Endothelial cell of umbilical vein (primary cell): ENCODE results near the gene SS18L1. TPM values are rescaled to one million over a fixed set of nuclear protein-coding genes. Genes with fewer than 3 reads are reported as not detected.

ENCODE experiments used
- BruUV-seq: library from RNA; stranded (reverse); fragments of 400-500 nt; replicated peaks from 2 replicates; lab custom pipeline; 2021; lab: Mats Ljungman, UMichigan
- CTCF ChIA-PET: fragments of 300-600, 350-600 bp; sonication (Branson Sonifier 250); formaldehyde crosslinking; loops from one replicate; lab custom pipeline; 2021; ENCODE audit warnings: antibody characterized with exemption, inconsistent platforms; lab: Charles Lee
- POLR2A ChIA-PET: fragments of 300-600, 350-600 bp; sonication (Branson Sonifier 250); formaldehyde crosslinking; loops from one replicate; lab custom pipeline; 2021; ENCODE audit warnings: antibody characterized with exemption, inconsistent platforms; lab: Charles Lee
- DNase-seq: peaks from one replicate; pipeline ENCODE4 v3.0.0-alpha.2; 2011; ENCODE audit warnings: low read depth, low spot score
- FAIRE-seq: peaks from 2 replicates; lab custom pipeline; 2011; peaks lifted over from hg19 to GRCh38; lab: Jason Lieb, UNC
- H2AFZ ChIP-seq: 2 replicates; pipeline ENCODE4 v1.6.0; 2012; ENCODE audit warnings: low read depth, low read length, control low read depth, inconsistent platforms
- H3K27ac ChIP-seq: 2 replicates; pipeline ENCODE4 v1.5.1; 2011; ENCODE audit warnings: low read depth, mild to moderate bottlenecking, control low read depth, low read length, moderate library complexity; ENCODE audit not compliant: insufficient read depth
- H3K27me3 ChIP-seq, 2 experiments: 2 replicates each; pipeline versions ENCODE4 v1.6.0 to v1.6.1; 2011; ENCODE audit warnings: low read length in 2 of 2, mixed read lengths in 1 of 2; ENCODE audit not compliant: control insufficient read depth in 2 of 2, insufficient read depth in 2 of 2
- H3K36me3 ChIP-seq, 2 experiments: 2 replicates in 1 of 2; 3 replicates in 1 of 2; pipeline ENCODE4 v1.5.1; 2011; ENCODE audit warnings: low read length in 2 of 2, mild to moderate bottlenecking in 1 of 2, moderate library complexity in 1 of 2; ENCODE audit not compliant: control insufficient read depth in 2 of 2, insufficient read depth in 2 of 2; ENCODE audit errors: extremely low read depth in 1 of 2
- H3K4me1 ChIP-seq: 3 replicates; pipeline ENCODE4 v1.5.1; 2011; ENCODE audit warnings: mild to moderate bottlenecking, low read length; ENCODE audit not compliant: control insufficient read depth, insufficient read depth; ENCODE audit errors: extremely low read depth
- H3K4me2 ChIP-seq: 2 replicates; pipeline ENCODE4 v1.6.1; 2011; ENCODE audit warnings: low read length, control low read depth, mixed read lengths; ENCODE audit not compliant: insufficient read depth
- H3K4me3 ChIP-seq, 3 experiments: fragments of 200-600 bp in 1 of 3; sonication (generic), shearing (Covaris generic) in 1 of 3; replicated peaks in 1 of 3; 2 replicates each; pipeline ENCODE4 v1.5.1; 2011 to 2016; ENCODE audit warnings: control low read depth in 3 of 3, low read length in 3 of 3, mild to moderate bottlenecking in 2 of 3, inconsistent platforms in 1 of 3, low read depth in 1 of 3, moderate library complexity in 1 of 3; ENCODE audit not compliant: insufficient read depth in 1 of 3
- H3K79me2 ChIP-seq: 2 replicates; pipeline ENCODE4 v1.6.0; 2012; ENCODE audit warnings: low read length, inconsistent platforms; ENCODE audit not compliant: control insufficient read depth, insufficient read depth
- H3K9ac ChIP-seq: replicated peaks from 2 replicates; pipeline ENCODE3; 2011; ENCODE audit warnings: low read length, control low read depth; ENCODE audit not compliant: insufficient read depth; ENCODE audit errors: extremely low read depth
- H3K9me1 ChIP-seq: replicated peaks from 3 replicates; pipeline ENCODE4 v1.6.0; 2011; ENCODE audit warnings: mild to moderate bottlenecking, low read length; ENCODE audit not compliant: control insufficient read depth, insufficient read depth; ENCODE audit errors: extremely low read depth
- H3K9me3 ChIP-seq: replicated peaks from 2 replicates; pipeline ENCODE4 v1.5.1; 2012; ENCODE audit warnings: low read length, inconsistent platforms; ENCODE audit not compliant: control insufficient read depth, insufficient read depth
- H4K20me1 ChIP-seq: replicated peaks from 2 replicates; pipeline ENCODE3; 2011; ENCODE audit warnings: mild to moderate bottlenecking, low read length; ENCODE audit not compliant: control insufficient read depth, insufficient read depth; ENCODE audit errors: extremely low read depth
- EZH2 ChIP-seq: IDR thresholded peaks from 2 replicates; pipeline ENCODE4 v1.6.1; 2012; ENCODE audit warnings: borderline replicate concordance, low read depth, mild to moderate bottlenecking, moderate library complexity, low read length, inconsistent platforms; ENCODE audit not compliant: severe bottlenecking
- FOS ChIP-seq: IDR thresholded peaks from 2 replicates; pipeline ENCODE4 v1.6.1; 2011; ENCODE audit warnings: mild to moderate bottlenecking, low read length, moderate library complexity, borderline replicate concordance; ENCODE audit not compliant: insufficient read depth
- GATA2 ChIP-seq: IDR thresholded peaks from 2 replicates; pipeline ENCODE4 v1.7.0; 2011; ENCODE audit warnings: low read depth, mild to moderate bottlenecking, moderate library complexity, mixed read lengths, low read length; ENCODE audit not compliant: insufficient read length, insufficient read depth
- JUN ChIP-seq: IDR thresholded peaks from 2 replicates; pipeline ENCODE4 v1.6.1; 2011; ENCODE audit warnings: borderline replicate concordance, low read depth; ENCODE audit not compliant: insufficient read length, insufficient read depth
- MYC ChIP-seq: IDR thresholded peaks from one replicate; pipeline ENCODE4 v1.6.1; 2011; ENCODE audit warnings: mild to moderate bottlenecking, low read depth, low read length
- POLR2A ChIP-seq: IDR thresholded peaks from 2 replicates; pipeline ENCODE4 v1.6.1; 2012; ENCODE audit warnings: low read depth, mild to moderate bottlenecking, control low read depth, low read length
- POLR2AphosphoS5 ChIP-seq: IDR thresholded peaks from 2 replicates; pipeline ENCODE4 v1.6.1; 2012; ENCODE audit warnings: low read depth, mild to moderate bottlenecking, control low read depth, low read length, moderate library complexity; ENCODE audit not compliant: insufficient read depth
- dilution Hi-C: fragments of 300-500 bp; cut with MboI; formaldehyde crosslinking; loops from one replicate; pipeline ENCODE4 v1.15.0; 2019; ENCODE audit warnings: low sequenced_read_pairs; ENCODE audit not compliant: extremely low pct_ligation_motif_present
- intact Hi-C: fragments of 100-400 bp; cut with micrococcal nuclease; formaldehyde crosslinking; loops from one replicate; pipeline ENCODE4 v1.10.0; 2022
- polyA plus RNA-seq, 4 experiments: library from polyadenylated mRNA; depleted of rRNA in 3 of 4; stranded (reverse) in 3 of 4; unstranded in 1 of 4; fragments of >200 nt; gene quantifications; 2 replicates each; pipeline versions ENCODE4 v1.2.1 to v1.2.3, GENCODE V29; 2011 to 2012; ENCODE audit warnings: missing spikeins in 1 of 4
- total RNA-seq: library from RNA; stranded (reverse); gene quantifications from 2 replicates; pipeline ENCODE4 v1.2.3, GENCODE V29; 2021
- TF ChIP-seq, protein P1 (sequence below): IDR thresholded peaks from 2 replicates; pipeline ENCODE4 v1.6.1; 2011; ENCODE audit not compliant: insufficient read depth, insufficient read length
- TF ChIP-seq, protein P2 (sequence below), 2 donors: IDR thresholded peaks; 1 replicate in 1 of 2; 2 replicates in 1 of 2; pipeline ENCODE4 v1.5.1; 2011; ENCODE audit warnings: low read length in 2 of 2, mild to moderate bottlenecking in 2 of 2, moderate library complexity in 2 of 2, control low read depth in 1 of 2, inconsistent platforms in 1 of 2, low read depth in 1 of 2; ENCODE audit not compliant: insufficient read depth in 1 of 2; ENCODE audit errors: extremely low read depth in 1 of 2

SS18L1 gene
- total and polyA plus RNA-seq, 2 donors (not counting 3 experiments of a cell fraction or from before 2014, with no cell fraction given) = 15.4 to 21.7 TPM

DNA sequence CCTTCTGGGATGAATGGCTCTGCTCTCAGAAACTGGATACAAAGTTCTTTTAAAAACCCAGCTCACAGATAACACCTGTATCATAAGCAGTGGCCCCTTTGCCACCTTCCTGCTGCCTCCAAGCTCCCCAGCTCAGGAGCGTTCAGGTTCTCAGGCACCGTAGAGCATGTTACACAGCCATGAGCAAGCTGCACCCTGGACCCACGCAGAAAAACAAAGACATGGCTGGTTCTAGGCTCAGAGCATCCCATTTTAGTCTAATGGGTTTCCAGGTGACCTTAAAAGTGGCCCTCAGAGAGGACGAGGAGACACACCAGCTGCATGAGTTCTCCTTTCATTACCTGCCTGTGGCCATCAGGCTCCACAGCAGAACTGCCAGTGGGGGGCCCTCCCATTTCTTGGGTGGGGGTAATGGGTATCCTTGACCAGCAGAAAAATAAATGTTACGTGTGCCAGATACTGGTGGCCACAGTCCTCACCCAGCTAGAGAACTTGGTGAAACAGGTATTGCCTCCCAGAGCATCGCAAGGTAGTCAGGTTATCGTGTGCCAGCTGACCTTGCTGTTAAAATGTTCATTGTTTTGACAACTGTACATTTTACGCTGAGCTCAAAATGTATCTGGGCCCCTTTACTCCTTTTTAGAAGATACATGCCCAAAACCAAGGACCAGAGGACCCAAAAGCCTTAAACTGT, 7.8 kb upstream of the SS18L1 start:
- no peaks in the 10 kb centered on the region for H3K9me3 ChIP-seq
- no peak overlapping the region for H3K4me3 ChIP-seq
- no peak overlapping the region for H3K27ac ChIP-seq
- FAIRE-seq (no peak), DNase-seq (no peak)
- intact Hi-C loops (loop anchor here (1.0 to 5.0 kb wide), 2 partner anchors 68 to 109 kb away; partner anchors contain the start of gene TAF4), dilution Hi-C loops (no loop called here)
- peaks cover 21% of the 10 kb centered on the region for H3K79me2 ChIP-seq
- no peaks in the 10 kb centered on the region for H3K4me1 ChIP-seq
- POLR2A ChIA-PET = interaction anchor here (0.6 kb wide), 1 partner anchor 52 kb away, joined by 4 read pairs; no protein-coding TSS in a partner anchor
- no peak for TF ChIP-seq JUN
- TF ChIP-seq GATA2 = no peak
- no peak for TF ChIP-seq MYC
- TF ChIP-seq POLR2AphosphoS5 = no peak
- CTCF ChIA-PET = interaction anchor here (1.2 to 6.1 kb wide), 7 partner anchors 12 to 125 kb away, joined by 3 to 75 read pairs (median 6); partner anchors contain the start of gene LSM14B
- BruUV-seq = no TSS peak
- H3K36me3 ChIP-seq = peaks cover 40 to 75% of the 10 kb centered on the region in 2 experiments
- H2AFZ ChIP-seq = no peak overlapping the region
- H3K4me2 ChIP-seq = no peak overlapping the region
- H3K9ac ChIP-seq = no peak overlapping the region
- no peaks in the 10 kb centered on the region for H3K9me1 ChIP-seq
- peaks cover 7% of the 10 kb centered on the region for H4K20me1 ChIP-seq
- H3K27me3 ChIP-seq = no peaks in the 10 kb centered on the region

DNA sequence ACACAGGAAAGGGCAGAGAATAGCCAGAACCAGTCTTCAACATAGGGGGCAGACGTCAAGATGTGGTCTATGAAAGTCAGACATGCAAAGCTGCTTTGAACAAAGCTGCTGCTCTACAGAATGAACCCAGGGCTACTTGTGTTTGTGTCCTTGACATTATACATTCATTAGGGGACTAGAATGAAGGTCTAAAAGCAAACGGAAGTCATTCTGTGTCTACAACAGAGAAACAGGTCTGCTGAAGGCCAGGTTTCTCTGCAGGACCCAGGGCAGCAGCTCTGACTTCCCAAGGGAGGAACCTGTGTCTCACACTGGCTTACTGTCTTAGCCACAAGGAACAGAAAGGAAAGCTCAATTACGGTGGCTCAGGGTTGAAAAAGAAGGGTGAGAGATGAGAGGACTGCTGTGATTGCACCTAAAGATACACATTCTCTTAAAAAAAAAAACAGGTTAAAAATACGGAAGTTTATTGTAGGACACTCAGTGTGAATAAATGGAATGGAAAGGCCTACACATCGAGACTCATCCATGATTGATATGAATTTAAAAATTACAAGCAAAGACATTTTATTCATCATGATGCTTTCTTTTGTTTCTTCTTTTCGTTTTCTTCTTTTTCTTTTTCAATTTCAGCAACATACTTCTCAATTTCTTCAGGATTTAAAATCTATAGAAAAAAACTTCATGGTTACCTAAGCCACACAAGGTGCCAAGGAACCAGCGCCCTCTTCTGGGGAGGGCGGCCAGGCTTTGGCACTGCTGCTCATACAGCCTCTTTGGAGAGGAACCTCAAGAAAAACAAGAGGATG, 7.1 kb upstream of the SS18L1 start:
- H2AFZ ChIP-seq = no peak overlapping the region
- DNase-seq (peak; percentile 84), FAIRE-seq (peak; percentile 77)
- H3K4me2 ChIP-seq = no peak overlapping the region
- ChIA-PET POLR2A (interaction anchor here (0.6 kb wide), 1 partner anchor 52 kb away, joined by 4 read pairs; no protein-coding TSS in a partner anchor), CTCF (interaction anchor here (1.2 to 6.1 kb wide), 6 partner anchors 12 to 126 kb away, joined by 3 to 75 read pairs (median 10); partner anchors contain the start of gene LSM14B)
- no peak overlapping the region for H3K9ac ChIP-seq
- dilution Hi-C loops = no loop called here
- no peaks in the 10 kb centered on the region for H3K9me1 ChIP-seq
- intact Hi-C loops = loop anchor here (1.0 to 5.0 kb wide), 3 partner anchors 69 to 126 kb away; partner anchors contain the start of gene TAF4
- H3K27ac ChIP-seq = no peak overlapping the region
- H3K4me3 ChIP-seq = no peak overlapping the region
- H3K4me1 ChIP-seq = no peaks in the 10 kb centered on the region
- TF ChIP-seq POLR2AphosphoS5 (no peak), EZH2 (no peak), MYC (no peak), GATA2 (no peak), JUN (no peak), FOS (no peak), POLR2A (no peak)
- TF ChIP-seq, protein P1, sequence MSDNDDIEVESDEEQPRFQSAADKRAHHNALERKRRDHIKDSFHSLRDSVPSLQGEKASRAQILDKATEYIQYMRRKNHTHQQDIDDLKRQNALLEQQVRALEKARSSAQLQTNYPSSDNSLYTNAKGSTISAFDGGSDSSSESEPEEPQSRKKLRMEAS = no peak
- TF ChIP-seq, protein P2, sequence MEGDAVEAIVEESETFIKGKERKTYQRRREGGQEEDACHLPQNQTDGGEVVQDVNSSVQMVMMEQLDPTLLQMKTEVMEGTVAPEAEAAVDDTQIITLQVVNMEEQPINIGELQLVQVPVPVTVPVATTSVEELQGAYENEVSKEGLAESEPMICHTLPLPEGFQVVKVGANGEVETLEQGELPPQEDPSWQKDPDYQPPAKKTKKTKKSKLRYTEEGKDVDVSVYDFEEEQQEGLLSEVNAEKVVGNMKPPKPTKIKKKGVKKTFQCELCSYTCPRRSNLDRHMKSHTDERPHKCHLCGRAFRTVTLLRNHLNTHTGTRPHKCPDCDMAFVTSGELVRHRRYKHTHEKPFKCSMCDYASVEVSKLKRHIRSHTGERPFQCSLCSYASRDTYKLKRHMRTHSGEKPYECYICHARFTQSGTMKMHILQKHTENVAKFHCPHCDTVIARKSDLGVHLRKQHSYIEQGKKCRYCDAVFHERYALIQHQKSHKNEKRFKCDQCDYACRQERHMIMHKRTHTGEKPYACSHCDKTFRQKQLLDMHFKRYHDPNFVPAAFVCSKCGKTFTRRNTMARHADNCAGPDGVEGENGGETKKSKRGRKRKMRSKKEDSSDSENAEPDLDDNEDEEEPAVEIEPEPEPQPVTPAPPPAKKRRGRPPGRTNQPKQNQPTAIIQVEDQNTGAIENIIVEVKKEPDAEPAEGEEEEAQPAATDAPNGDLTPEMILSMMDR (IDR thresholded peaks at IDR 0.05; ENCODE audit: extremely low read depth in 1 of 2, insufficient read depth in 1 of 2, low read depth in 1 of 2, low read length in 2 of 2) = peak; percentile 81
- peaks cover 28% of the 10 kb centered on the region for H3K79me2 ChIP-seq
- H3K27me3 ChIP-seq = no peaks in the 10 kb centered on the region
- no peaks in the 10 kb centered on the region for H3K9me3 ChIP-seq
- no TSS peak for BruUV-seq
- peaks cover 40 to 72% of the 10 kb centered on the region in 2 experiments for H3K36me3 ChIP-seq
- peaks cover 7% of the 10 kb centered on the region for H4K20me1 ChIP-seq
